Measurements from ENCODE around the gene TAMALIN.
A peak's percentile ranks its signal among the peaks of the same experiment; 100 is the strongest.
"Not testable (repeated sequence)": the region's sequence is repeated elsewhere in the genome, so short reads cannot be mapped to it uniquely, and the experiment has no call there.

Gene TAMALIN
- total RNA-seq = 11.3 to 16.1 reads per million in 2 experiments

GRCh38 chr12:52006726-52007157 lies at the start of gene TAMALIN:
Gene TAMALIN, plus strand, starts transcription at chr12:52006946. Its CDS starts 74 bp downstream, at chr12:52007020.
- DNase-seq (ENCODE audit: low read depth) = peak; percentile 83

- DNase-seq (ENCODE audit: low read depth) = no peak
Measured at GRCh38 chr12:51958542-51958941, 48.2 kb upstream of the TAMALIN start.

GRCh38 chr12:51959211-51959610 lies 47.5 kb upstream of the TAMALIN start:
- DNase-seq (ENCODE audit: low read depth) = no peak

- no peak for DNase-seq (ENCODE audit: low read depth)
Measured at GRCh38 chr12:51959921-51960320, 46.8 kb upstream of the TAMALIN start.

GRCh38 chr12:51960488-51960887 lies 46.3 kb upstream of the TAMALIN start:
- no peak for DNase-seq (ENCODE audit: low read depth)

- no peak for DNase-seq (ENCODE audit: low read depth)
Measured at GRCh38 chr12:51960890-51961289, 45.9 kb upstream of the TAMALIN start.

- no peak for DNase-seq (ENCODE audit: low read depth)
Measured at GRCh38 chr12:51961834-51962233, 44.9 kb upstream of the TAMALIN start.

GRCh38 chr12:51962737-51963136 lies 44.0 kb upstream of the TAMALIN start:
- DNase-seq (ENCODE audit: low read depth) = no peak

- DNase-seq (ENCODE audit: low read depth) = no peak
Measured at GRCh38 chr12:51963477-51963876, 43.3 kb upstream of the TAMALIN start.

- no peak for DNase-seq (ENCODE audit: low read depth)
Measured at GRCh38 chr12:51969643-51970042, 37.1 kb upstream of the TAMALIN start.

GRCh38 chr12:51970904-51971646 lies 35.7 kb upstream of the TAMALIN start:
- no peak for DNase-seq (ENCODE audit: low read depth)

- DNase-seq (ENCODE audit: low read depth) = no peak
Measured at GRCh38 chr12:51971679-51972421, 34.9 kb upstream of the TAMALIN start.

GRCh38 chr12:51972422-51972812 lies 34.3 kb upstream of the TAMALIN start:
- DNase-seq (ENCODE audit: low read depth) = no peak

- DNase-seq (ENCODE audit: low read depth) = no peak
Measured at GRCh38 chr12:51972849-51973273, 33.9 kb upstream of the TAMALIN start.

- no peak for DNase-seq (ENCODE audit: low read depth)
Measured at GRCh38 chr12:51973560-51973959, 33.2 kb upstream of the TAMALIN start.

- DNase-seq (ENCODE audit: low read depth) = no peak
Measured at GRCh38 chr12:51974646-51975045, 32.1 kb upstream of the TAMALIN start.

GRCh38 chr12:51975196-51975595 lies 31.6 kb upstream of the TAMALIN start:
- no peak for DNase-seq (ENCODE audit: low read depth)

GRCh38 chr12:51976376-51977160 lies 30.2 kb upstream of the TAMALIN start:
- no peak for DNase-seq (ENCODE audit: low read depth)

- no peak for DNase-seq (ENCODE audit: low read depth)
Measured at GRCh38 chr12:51977320-51977753, 29.4 kb upstream of the TAMALIN start.

GRCh38 chr12:51979306-51979705 lies 27.4 kb upstream of the TAMALIN start:
- DNase-seq (ENCODE audit: low read depth) = not testable (repeated sequence)

- DNase-seq (ENCODE audit: low read depth) = peak; percentile 36
Measured at GRCh38 chr12:51980051-51980808, 26.5 kb upstream of the TAMALIN start.

- DNase-seq (ENCODE audit: low read depth) = no peak
Measured at GRCh38 chr12:51980809-51981127, 26.0 kb upstream of the TAMALIN start.

Data from T follicular helper cell (primary cell).